NCI-H748 (cell line): Measurements from ENCODE around the gene HEXD.
"Not testable (repeated sequence)": the region's sequence is repeated elsewhere in the genome, so short reads cannot be mapped to it uniquely, and the experiment has no call there.

Experiments
- DNase-seq: peaks from one replicate; lab custom pipeline; 2025; ENCODE audit not compliant: unreplicated experiment; lab: John Stamatoyannopoulos, UW

HEXD gene

DNA sequence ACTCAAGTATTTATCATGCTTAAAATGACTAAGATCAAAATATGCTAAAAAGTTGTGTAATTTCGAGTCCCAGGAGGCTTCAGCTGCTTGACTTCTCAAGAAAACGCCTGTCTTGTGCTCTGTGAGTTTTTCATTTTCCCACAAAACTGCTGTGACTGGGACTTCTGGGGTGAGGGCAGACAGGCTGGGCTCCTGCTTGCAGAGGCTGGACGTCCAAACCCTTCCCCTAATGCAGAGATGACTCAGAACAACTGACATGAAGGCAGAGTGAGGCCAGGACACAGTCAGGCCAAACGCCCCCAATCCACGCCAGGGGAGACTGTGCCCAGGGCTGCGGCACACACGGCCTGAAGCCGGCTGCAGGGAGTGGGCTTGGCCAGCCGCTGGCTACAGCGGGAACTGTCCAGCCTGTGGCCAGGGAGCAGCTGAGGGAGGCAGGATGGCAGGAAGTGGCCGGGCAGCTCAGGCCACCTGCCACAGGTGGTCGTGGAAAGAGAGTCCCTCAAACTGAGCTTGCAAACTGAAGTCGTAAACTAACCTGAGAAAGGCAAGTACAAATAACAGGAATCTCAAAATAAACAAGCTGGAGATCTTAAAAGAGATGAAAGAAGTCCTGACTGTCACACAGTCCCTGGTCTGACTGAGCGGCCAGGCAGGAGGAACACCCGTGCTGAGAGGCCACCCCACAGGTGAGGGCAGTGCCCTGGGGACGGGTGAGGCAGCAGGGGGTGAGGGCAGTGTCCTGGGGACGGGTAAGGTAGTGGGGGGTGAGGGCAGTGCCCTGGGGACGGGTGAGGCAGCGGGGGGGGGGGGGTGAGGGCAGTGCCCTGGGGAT, 21.3 kb upstream of the HEXD start:
- DNase-seq, result no peak

DNA sequence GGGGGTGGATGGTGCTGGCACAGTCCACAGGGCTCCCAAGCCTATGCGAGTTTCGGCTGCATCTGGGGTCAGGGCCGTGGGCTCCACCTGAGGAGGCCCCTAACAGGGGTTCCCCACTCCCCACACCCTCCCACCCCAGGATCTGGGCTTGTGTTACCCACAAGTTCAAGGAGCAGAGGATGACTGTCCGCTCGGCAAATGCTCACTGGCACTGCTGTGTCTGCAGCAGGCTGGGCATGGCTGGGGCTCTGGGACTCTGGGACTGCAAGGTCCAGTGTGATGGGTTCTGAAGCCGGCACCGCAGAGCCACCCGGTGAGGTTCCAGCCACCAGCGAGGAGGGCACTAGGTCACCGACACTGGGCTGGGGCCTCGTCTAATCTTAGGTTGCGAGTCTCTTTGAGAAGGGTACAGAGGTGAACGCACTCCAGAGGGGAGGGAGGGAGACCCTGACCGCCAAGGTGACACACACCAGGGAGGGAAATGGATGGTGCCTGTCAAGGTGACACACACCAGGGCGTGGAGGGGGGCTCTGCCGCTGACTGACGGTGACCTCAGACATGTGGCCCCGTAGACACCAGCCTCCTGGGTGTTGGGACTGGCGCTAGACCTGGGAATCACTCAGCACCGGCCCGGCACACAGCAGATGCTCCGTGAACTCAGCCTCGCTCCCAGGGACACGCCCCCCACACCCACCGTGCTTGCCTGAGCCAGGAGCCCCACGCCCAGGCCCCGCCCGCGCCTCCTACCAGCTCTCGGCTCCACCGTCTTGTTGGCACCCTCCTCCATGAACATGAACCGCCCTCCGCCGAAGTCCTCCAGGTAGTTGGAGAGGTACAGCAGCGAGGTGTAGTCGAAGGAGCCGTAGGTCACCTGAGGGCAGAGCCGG, 20.5 kb upstream of the HEXD start:
- DNase-seq, result peak; percentile 28

DNA sequence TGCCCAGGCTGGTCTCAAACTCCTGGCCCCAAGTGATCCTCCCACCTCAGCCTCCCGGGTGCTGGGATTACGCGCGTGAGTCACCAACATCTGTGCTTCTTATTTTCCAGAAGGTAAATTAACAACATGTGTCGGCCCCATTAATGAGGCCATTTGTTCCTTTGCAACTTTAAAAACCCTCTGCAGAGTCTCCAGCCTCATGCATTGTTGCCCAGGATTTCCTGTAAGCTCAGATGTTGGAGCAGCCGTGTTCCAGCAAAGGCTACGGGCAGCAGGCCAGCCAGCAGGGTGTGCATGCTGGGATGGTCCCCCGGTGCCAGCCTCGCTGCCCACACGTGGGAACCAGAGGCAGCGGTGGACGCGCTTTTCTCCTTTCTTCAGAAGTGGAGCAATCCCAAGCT, 19.1 kb upstream of the HEXD start:
- DNase-seq, result no peak

DNA sequence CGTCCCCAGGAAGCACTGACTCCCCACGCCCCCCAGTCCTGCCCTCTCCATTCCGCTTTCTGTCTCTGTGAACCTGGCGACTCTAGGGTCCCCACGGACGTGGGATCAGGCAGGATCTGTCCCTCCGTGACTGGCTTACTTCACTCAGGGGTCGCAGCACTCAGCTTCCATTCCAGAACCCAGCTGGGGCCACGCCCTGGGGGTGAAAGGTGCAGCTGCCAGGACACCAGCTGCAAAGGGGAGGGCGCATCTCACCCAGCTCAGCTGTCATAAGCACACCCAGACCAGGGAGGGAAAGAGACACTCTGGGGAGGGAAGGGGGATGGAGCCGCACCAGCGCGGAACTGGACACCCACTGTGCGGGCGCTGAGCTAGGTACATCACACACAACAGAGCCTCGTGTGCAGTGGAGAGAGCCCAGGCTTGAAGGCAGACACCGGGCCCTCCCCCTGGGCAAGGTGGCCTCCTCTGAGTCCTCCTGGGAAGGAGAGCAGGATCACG, 18.5 kb upstream of the HEXD start:
- no peak for DNase-seq

DNA sequence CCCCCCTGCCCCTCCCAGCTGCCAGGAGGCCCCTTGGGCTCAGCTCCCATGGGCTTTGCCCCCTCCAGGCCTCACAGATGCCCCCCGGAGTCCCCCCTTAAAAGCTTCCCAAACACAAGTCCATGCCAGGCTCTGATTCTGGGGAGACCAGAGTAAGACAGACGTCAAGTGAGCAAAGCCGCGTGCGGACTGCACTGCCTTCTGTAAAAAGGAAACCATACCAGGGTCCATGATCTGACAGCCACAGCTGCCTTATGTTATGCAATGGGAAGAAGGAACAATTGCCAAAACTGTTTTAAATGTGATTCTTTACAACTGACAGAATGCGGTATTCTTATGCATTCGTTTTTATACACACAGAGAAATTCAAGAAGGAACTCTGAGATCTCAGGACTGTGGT, 17.9 kb upstream of the HEXD start:
- DNase-seq, result no peak

DNA sequence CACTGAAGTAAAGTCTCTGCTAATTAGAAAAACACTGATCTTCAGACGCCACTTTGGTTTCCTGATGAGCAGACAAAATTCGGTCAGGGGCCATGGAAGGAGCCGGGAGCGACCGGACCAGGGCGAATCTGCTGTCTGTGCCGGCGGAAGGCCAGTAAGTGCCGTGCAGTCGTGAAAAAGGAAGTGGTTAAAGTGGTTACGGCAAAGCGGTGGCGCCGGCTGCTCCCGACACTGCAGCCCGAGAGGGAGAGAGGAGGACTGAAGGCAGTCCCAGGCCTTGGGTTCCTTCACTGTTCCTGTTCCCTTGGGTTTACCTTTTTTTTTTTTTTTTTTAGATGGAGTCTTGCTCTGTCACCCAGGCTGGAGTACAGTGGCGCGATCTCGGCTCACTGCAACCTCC, 17.3 kb upstream of the HEXD start:
- DNase-seq, result no peak

DNA sequence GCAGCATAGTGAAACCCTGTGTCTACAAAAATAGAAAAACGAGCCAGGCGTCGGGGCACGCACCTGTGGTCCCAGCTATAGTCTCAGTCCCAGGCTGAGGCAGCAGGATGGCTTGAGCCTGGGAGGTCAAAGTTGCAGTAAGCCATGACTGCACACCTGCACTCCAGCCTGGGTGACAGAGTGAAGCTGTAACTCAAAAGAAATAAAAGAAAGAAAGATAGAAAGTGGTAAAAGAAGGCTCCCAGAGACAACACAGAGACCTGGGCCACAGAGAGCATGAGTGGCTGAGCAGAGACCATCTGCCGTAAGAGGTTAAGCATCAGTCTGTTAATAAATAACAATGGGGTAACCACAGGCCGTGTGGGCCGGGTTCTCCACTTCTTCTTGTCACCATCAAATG, 15.3 kb upstream of the HEXD start:
- DNase-seq, result no peak

DNA sequence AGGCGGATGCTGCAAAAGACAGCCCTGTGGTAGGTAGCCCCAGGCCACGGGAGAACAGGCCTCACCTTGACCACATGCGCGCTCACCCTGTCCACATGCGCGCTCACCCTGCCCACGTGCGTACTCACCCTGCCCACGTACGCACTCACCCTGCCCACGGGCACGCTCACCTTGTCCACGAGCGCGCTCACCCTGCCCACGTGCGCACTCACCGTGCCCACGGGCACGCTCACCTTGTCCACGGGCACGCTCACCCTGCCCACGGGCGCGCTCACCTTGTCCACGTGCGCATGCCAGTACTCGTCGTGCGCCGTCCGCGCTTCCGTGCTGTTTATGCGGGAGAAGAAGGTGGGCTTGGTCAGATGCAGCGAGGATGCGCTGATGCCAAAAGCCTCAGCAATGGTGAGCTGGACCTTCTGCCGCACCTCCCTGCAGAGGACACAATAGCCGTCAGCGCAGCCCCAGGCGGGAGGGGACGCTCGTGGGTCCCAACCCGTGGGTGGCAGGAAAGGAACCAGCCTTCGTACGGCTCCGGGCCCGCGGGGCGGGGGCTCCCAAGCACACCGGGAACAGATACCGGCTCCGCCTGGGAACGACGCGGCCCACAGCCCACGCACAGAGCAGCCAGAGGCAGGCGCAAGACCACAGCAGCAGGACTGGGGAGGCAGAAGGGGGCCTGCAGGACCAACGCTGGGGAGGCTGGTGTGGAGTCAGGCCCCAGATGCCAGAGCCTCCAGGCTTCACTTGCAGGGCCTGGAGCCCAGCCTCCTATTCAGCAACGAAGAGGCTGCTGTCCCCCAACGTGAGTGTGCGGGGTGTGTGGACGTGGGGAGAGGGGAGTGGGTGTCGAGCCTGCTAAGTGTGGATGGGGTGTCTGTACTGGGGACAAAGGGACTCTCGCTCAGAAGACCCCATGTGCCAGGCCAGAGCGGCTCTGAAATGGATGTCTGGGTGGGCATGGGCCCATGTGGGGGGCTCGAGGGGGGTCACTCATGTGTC, 14.2 kb upstream of the HEXD start:
- no peak for DNase-seq

DNA sequence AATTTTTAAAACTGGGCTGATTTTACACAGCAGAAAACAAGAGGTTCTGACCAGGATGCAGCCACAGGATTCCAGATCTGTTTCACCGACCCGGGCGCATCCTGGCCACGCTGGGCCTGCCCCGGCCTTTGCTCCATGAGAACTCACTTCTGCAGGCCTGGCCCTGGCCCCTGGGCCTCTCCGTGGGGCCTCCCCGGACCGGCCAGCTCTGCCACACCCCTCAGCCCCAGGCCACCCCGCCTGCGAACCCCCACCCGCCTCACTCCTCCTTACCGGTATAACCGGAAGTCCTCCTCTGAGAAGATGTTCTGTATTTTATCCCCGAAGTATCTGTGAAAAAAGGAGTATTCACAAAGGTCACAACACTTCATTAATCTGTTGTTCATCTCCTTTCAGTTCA, 13.1 kb upstream of the HEXD start:
- DNase-seq, result no peak

DNA sequence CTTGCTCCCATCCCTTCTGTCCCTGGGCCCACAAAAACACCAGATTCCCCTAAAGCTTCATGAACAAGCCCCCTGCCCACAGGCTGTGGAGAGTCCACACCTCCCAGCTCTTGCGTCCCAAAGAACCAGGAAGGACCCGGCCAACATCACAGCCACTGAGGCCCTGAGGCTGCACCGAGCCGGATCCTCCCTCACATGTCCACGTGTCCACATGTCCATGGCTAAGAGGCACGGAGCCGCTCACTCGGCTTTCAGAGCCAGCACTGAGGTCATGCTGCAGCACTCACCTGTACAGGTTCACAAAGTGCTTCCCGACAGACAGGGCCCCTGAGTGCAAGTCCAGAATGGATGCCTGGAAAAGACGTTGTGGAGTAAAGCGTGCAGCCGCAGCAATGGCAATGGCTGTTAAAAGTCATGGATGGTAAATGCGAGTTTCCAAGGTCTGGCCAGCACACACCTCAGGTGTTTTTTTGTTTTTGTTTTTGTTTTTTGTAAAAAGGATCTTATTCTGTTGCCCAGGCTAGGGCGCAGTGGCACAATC, 11.9 kb upstream of the HEXD start:
- no peak for DNase-seq

DNA sequence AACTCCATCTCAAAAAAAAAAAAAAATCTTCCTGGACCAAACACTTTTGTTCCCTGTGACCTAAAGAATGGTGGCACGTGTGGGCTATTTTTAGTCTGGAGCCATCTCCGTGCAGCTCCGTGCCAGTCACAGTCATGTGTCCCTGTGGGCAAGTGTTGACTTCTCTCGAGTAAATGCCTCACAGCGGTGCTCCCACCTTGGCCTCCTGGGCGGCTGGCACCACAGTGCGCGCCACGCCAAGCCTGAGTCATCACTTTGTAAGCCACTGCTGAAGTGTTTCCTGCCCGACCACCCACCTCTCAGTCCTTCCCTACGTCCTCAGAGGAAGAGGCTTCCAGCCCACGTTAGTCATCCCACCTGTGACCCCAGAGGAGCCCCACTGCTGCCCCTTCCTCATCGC, 10.9 kb upstream of the HEXD start:
- no peak for DNase-seq

DNA sequence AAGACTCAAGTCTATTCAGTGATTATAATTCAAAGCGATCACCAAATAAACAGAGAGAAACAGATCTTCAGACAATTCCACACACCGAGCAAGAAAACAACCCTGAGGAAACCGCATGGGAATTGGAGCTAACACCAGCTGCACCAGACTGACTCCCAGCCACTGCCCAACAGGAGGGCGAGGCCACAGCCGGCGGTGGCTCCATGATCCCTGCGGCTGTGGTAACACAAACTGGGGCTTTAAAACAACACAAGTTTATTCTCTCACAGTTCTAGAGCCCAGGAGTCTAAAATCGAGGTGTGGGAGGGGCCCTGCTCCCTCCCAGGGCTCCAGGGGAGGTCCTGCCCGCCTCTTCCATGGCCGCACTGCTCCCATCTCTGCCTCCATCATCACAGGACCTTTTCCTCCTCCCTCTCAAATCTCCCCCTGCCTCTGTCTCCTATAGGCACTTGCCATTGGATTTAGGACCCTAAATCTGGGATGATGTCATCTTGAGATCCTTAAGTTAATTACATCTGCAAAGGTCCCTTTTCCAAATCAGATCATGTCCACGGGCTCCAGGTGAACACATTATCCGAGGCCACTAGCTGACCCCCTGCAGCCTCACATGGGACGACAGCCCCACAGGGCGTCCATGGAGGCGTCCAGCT, 9.7 kb upstream of the HEXD start:
- no peak for DNase-seq

DNA sequence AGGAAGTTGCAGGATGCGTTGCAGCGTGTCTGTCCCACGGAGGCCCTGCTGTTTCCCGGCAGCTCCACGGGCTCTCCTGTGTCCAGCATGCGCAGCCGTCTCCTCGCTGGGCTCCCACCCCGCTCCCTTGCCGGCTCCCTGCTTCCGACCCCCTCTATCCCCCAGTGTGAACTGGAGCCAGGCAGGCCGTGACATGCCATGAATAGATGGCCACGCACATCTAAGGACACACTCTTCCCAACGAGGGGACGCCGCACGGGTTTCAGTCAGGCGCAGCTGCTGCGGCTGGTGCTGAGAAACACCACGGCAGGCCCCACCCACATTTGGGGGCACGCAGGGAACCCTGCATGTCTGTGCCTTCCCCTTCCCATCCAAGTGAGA, 9.2 kb upstream of the HEXD start:
- no peak for DNase-seq

DNA sequence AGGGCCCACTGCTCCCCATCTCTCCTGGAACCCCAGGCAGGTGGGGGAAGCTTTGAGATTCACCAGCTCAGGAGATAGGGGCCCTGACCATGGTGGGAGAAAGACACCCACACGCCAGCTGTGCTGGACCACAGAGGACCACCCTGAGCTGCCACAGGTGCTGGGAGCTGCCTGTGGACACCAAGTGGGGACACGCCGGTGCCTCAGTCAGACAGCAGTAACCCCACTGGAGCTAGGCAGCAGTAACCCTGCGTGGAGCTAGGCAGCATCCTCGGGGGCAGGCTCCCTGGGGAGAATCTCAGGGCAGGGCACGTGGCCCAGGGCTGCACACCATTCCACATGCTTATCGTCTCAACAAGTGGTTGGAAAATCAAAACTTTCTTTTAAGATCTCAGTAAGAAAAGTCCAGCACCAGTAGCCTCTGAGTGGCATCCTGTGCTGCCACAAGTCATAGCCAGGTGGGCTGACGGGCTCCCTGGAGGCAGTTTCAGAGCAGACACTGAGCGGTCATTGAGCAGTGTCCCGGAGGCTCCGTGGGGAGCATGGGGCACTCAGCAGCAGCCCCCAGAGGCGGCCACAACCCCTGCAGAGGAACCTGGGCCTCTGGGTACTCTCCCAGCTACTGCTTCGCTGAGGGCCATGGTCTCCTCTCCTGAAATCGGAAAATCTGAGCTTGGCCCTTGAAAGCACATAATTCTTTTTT, 8.0 kb upstream of the HEXD start:
- no peak for DNase-seq

DNA sequence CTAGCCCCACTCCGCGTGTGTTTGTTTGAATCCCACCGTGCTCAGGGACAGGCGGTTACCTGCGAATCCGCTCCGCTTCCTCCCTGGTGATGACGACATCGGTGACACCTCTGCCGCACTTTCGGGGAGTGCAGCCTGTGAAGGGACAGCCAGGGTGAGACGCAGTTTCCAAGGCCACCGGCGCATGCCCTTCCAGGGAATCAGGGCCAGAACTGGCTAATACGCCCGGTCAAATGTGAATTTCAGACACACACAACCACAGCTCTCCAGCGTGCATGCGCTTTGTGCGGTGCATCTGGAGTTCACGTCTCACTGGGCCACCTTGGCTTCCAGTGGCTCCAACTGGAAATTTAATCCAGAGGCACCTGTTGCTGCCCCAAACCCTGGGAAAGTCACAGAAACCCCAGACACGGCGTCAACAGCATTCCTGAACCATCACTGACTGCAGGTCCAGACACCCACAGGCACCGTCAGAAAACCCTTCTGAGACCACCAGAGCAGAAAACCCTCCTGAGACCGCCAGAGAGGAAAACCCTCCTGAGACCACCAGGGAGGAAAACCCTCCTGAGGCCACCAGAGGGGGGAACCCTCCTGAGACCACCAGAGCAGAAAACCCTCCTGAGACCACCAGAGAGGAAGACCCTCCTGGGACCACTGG, 6.6 kb upstream of the HEXD start:
- DNase-seq, result no peak

DNA sequence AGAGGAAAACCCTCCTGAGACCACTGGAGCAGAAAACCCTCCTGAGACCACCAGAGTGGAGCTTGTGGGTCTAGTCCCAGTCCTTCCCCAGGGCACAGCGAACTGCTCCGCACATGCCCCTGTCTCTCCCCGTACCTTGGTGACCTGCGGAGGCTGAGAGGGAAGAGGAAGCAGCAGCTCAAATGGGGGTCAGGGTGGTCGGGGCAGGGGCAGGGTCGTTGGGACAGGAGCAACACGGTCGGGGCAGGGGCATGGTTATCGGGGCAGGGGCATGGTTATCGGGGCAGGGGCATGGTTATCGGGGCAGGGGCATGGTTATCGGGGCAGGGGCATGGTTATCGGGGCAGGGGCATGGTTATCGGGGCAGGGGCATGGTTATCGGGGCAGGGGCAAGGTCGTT, 6.1 kb upstream of the HEXD start:
- DNase-seq, result not testable (repeated sequence)

DNA sequence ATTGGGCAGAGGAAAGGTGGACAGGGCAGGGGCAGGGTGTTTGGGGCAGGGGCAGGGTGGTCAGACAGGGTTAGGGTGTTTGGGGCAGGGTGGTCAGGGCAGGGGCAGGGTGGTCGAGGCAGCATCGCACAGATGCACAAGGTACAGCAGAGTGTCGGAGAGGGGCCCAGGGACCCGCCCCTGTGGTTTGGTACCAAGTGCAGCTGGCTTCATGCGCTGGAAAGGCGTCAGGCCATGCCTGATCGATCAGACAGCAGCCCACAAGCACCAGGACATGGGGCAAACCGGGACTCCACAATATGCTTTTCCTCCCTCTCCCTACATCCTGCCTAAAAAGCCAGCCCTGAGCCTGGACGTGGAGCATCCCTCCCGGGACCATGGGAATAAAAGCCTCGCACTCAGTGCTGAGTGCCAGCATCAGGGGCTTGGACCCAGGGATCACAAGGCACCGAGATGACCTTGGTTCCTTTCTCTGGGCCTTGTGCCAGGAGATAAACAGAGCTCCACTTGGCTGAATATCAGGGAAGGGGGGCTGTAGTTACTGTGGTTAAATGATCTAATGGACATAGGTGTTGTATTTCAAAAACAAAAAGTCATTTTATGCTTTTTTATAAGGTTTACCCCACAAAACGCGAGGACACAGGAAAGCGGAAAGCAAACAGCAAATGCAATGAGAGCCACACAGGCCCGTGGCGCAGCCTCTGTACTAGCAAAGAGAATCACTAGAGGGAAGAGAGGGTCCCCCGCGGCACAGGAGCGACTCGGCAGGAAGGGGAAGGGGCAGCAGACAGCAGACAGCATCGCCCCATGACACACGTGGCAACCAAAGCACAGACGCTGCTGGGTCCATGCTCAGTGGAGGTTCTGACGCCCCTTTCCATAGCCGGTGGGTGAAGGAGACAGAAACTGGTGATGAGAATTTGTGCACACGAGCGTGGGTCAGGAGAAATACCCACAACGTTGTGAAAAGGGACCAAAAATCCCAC, 5.3 kb upstream of the HEXD start:
- peak; percentile 60 for DNase-seq
